Medulla oblongata (tissue), 1 donor: Measurements from ENCODE around the gene PDZK1IP1.
"Not testable (repeated sequence)": the region's sequence is repeated elsewhere in the genome, so short reads cannot be mapped to it uniquely, and the experiment has no call there.

Source experiments
- DNase-seq: peaks from one replicate; pipeline ENCODE4 v3.0.0-alpha.2; 2015; ENCODE audit errors: extremely low spot score

The PDZK1IP1 gene

GRCh38 chr1:47181095-47181954 lies 8.5 kb downstream of the PDZK1IP1 start:
- DNase-seq, result no peak

- no peak for DNase-seq
Measured at GRCh38 chr1:47180603-47181094, 9.2 kb downstream of the PDZK1IP1 start.

DNA sequence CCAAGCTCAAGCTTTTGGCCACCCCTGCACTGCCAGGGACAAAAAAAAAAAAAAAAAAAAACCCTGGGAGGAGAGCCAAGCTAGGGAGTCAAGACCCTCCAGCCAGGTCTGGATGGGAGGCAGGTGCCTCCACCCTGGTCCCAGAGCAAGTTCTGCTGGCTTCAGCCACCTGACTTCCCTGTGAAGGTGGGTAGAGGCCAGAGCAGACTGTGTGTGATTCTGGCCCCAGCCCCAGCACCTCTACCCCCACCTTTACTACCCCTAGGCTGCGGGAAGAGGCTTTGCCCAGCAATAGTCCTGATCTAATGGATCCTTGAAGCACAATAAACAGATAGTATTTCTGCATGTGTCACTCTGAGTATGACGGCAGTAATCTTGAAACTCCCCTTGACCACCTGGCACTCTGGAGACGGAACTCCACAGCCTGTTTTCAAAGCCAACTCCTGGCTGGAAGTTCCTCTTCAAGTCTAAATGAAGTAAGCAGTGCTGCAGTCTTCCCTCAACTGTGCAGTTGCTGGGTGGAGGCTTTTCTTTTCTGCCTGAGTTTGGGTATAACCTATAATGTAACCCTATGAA lies 9.8 kb downstream of the PDZK1IP1 start:
- no peak for DNase-seq

GRCh38 chr1:47179017-47179987 lies 10.5 kb downstream of the PDZK1IP1 start:
- peak; percentile 87 for DNase-seq

DNA sequence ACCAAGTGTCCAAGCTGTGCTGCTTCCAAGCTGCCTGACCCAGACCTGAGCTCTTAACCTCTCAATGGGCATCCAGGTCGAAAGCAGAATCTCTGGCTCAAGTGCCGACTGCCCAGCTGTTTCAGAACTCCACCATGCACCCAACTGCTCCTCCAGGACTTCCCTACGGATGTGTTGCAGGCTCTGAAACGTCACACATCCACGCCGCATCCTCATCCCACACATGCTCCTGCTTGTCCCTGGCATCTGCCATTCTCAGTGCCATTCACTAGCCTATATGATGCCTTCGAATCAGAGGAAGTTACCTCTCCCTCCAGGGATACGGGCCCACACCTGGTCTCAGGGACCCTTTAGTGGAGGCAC lies 11.2 kb downstream of the PDZK1IP1 start:
- DNase-seq, result no peak

DNA sequence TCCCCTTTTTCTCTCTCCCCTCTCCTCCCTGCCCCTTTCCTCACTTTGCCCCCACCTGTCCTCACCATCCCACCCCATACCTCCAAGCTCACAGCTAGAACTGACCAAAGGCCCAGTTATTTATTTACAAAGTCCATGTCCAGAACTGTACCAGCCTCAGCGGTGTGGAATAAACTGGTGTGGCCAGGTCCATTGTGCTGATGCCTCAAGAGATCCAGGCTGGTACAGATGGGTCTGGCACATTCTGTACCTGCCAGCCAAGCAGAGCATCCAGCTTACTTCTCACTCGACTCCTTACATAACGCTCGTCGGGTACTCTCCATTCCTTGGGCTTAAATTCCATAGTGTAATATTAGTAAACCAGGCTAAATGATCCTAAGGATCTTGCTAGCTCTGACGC lies 11.8 kb downstream of the PDZK1IP1 start:
- DNase-seq, result no peak

DNA sequence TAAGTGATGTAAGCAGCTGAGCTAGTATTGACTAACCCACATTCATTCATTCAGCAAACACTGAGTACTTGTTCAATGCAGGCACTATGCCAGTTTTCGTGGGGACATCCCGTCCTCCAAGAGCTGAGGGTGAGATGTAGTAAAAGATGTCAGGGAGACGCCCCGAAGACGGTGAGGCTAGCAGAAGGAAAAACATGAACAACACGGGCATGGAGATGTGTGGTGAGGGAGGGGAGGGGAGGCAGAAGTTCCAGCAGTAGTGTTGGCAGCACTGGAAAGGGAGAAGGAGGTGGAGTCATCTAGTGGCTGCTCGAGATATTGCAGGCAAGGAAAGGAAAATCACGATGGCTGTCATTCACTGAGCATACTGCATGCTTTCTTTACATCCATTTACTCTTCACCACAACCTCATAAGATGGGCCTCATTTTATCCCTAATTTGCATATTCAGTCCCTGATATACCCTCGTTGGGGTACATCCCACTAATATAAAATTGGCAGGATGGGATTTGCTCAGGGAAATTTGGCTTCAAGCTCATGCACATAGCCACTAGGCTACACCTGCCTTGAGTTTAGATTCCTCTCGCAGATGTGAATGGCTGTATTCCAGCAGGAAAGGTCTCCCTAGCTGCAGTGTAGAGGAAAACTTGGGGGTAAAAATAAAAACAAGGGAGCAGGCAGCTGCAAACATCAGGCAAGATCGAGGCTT lies 14.5 kb downstream of the PDZK1IP1 start:
- peak; percentile 80 for DNase-seq

DNA sequence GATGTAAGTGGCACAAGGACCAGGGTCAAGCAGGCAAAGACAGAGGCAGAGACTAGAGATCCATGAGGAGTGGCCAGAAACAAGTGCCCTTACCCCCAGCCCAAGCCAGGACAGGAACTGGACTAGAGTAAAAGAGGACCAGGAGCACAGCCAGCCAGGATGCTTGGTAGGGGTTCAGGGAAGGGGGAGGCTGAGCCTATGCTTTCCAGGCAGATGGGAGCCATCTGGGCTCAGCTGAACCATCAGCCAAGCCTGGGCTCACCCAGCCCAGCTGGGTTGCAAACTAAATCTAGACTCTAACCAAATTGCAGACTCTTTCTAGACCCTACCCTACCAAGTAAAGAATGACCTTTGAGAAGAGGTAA lies 15.2 kb downstream of the PDZK1IP1 start:
- DNase-seq, result no peak

DNA sequence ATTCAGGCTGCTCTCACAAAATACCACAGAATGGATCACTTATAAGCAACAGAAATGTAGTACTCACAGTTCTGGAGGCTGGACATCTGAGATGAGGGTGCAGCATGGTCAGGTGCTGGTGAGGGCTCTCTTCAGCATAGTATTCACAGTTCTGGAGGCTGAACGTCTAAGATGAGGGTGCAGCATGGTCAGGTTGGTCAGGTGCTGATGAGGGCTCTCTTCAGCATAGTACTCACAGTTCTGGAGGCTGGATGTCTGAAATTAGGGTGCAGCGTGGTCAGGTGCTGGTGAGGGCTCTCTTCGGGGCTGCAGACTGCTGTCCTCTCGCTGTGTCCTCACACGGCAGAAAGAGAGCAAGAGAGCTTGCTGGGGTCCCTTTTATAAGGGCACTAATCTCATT lies 17.1 kb downstream of the PDZK1IP1 start:
- DNase-seq, result no peak

GRCh38 chr1:47164552-47164951 lies 25.3 kb downstream of the PDZK1IP1 start:
- no peak for DNase-seq

GRCh38 chr1:47161298-47162040 lies 28.4 kb downstream of the PDZK1IP1 start:
- no peak for DNase-seq

DNA sequence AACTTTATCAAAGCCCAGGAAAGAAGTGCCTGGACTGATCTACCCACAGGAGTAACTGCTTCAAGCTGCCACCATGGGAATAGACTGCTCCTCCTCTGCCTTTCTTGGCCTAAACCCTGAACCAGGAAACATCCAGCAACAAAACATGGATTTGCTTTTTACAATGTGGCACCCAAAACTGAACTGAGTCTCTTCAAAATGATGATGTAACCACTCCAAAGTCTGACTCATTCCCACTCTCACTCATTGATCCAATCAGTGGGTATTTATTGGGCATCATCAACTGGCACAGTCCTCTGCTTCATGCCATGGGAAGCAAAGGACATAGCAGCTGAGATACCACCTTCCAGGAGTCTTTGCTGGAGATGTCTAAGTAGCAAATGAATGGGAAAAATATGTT lies 29.1 kb downstream of the PDZK1IP1 start:
- DNase-seq, result no peak

GRCh38 chr1:47157957-47158356 lies 31.9 kb downstream of the PDZK1IP1 start:
- not testable (repeated sequence) for DNase-seq

- not testable (repeated sequence) for DNase-seq
Measured at GRCh38 chr1:47156457-47156856, 33.4 kb downstream of the PDZK1IP1 start.

- DNase-seq, result not testable (repeated sequence)
Measured at GRCh38 chr1:47149162-47149561, 40.7 kb downstream of the PDZK1IP1 start.

DNA sequence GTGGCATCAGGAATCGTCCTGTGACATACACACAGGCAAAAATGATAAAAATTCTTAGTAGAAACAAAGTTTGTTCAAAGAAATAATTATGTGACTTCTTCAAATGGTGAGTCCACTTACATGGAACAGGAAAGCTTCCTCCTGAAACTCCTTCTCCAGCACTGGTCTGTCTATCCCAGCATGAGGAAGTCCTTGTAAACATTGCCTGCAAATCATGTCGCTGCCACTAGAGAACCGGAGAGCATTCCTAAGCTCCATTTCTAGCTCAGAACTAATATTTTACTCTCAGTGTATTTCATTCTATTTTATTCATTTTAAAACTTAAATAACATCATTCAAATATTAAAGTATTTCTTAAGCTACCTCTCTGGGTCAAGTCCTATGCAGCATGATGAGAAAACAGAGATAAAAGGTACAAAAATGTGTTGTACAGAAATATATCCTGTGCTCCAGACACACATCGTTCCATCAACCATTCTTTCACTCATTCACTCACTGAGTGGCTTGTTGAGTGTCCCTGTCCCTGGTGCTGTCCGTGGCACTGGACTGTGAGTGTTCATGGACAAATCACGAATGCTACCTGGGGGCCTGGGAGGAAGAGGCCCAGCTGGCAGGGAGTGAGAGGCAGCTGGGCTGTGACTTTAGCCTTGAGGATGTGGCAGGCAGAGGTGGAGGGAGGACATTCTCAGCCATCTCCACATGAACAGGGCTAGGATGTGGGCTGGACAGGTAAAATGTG lies 42.6 kb downstream of the PDZK1IP1 start:
- DNase-seq, result no peak

- DNase-seq, result not testable (repeated sequence)
Measured at GRCh38 chr1:47146495-47146894, 43.3 kb downstream of the PDZK1IP1 start.

- not testable (repeated sequence) for DNase-seq
Measured at GRCh38 chr1:47143654-47144053, 46.2 kb downstream of the PDZK1IP1 start.

DNA sequence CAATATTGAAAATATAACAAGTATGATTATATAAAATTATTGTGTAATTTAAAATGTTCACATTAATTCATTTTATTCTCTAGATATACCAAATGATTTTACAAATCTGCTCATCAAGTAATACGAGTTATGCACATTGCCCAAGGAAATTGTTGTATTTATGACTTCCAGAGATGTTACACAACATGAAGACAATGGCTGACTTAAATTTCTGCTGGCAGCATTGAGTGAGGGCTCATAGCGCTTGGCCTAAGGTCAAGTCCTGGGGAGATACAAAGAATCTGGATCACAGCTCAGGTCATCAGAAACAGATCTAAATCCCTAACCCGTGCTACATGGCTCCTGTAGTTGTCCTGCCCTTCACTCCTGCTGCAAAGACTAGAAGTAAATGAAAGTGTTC lies 49.5 kb downstream of the PDZK1IP1 start:
- DNase-seq, result not testable (repeated sequence)
